Lung (tissue), 12 donors: ENCODE measurements around the gene OPALIN. TPM values are rescaled to one million over a fixed set of nuclear protein-coding genes. Genes with fewer than 3 reads are reported as not detected.

Experiments
- ATAC-seq: fragments of 200-7000 bp; cut with Tn5 transposase; one replicate; pipeline ENCODE4 v1.9.1; 2020; ENCODE audit warnings: moderate number of reproducible peaks; ENCODE audit not compliant: insufficient read depth, low FRiP score
- DNase-seq, 3 donors: peaks; one replicate each; pipeline ENCODE4 v3.0.0-alpha.2; 2013 to 2017
- H3K27ac ChIP-seq, 2 donors: one replicate each; pipeline ENCODE4 v1.5.1; 2013; ENCODE audit warnings: mild to moderate bottlenecking in 2 of 2, moderate library complexity in 2 of 2, control low read depth in 1 of 2, inconsistent platforms in 1 of 2, low read depth in 1 of 2, low read length in 1 of 2
- H3K27me3 ChIP-seq, 3 donors: one replicate each; pipeline ENCODE4 v1.5.1; 2013; ENCODE audit warnings: low read length in 2 of 3; ENCODE audit not compliant: control insufficient read depth in 3 of 3, insufficient read depth in 3 of 3
- H3K36me3 ChIP-seq, 4 donors: one replicate each; pipeline ENCODE4 v1.5.1; 2013; ENCODE audit warnings: low read length in 4 of 4, mild to moderate bottlenecking in 1 of 4, moderate library complexity in 1 of 4; ENCODE audit not compliant: control insufficient read depth in 4 of 4, insufficient read depth in 4 of 4
- H3K4me1 ChIP-seq, 5 donors: one replicate each; pipeline ENCODE4 v1.5.1; 2013; ENCODE audit warnings: low read length in 5 of 5, mild to moderate bottlenecking in 2 of 5, moderate library complexity in 1 of 5; ENCODE audit not compliant: control insufficient read depth in 5 of 5, insufficient read depth in 5 of 5
- H3K4me3 ChIP-seq: one replicate; pipeline ENCODE4 v1.5.1; 2013; ENCODE audit warnings: mild to moderate bottlenecking, control low read depth, moderate library complexity
- H3K9ac ChIP-seq, 2 donors: one replicate each; pipeline ENCODE4 v1.5.1; 2013; ENCODE audit warnings: low read length in 2 of 2, control low read depth in 1 of 2; ENCODE audit not compliant: insufficient read depth in 1 of 2
- H3K9me3 ChIP-seq, 4 donors: one replicate each; pipeline ENCODE4 v1.5.1; 2013; ENCODE audit warnings: low read length in 3 of 4, mild to moderate bottlenecking in 1 of 4, moderate library complexity in 1 of 4; ENCODE audit not compliant: control insufficient read depth in 4 of 4, insufficient read depth in 3 of 4
- CTCF ChIP-seq: IDR thresholded peaks from 2 replicates; pipeline ENCODE4 v1.5.1; 2012; ENCODE audit warnings: mild to moderate bottlenecking; ENCODE audit errors: control extremely low read depth, extremely low read depth
- WGBS, 2 donors: extraction: QIAGEN DNeasy Blood & Tissue Kit; methylation state at CpG; one replicate each; pipeline ENCODE4 v1.1.7; 2013; 5-methylcytosine and 5-hydroxymethylcytosine counted together
- polyA plus RNA-seq, 2 donors: library from polyadenylated mRNA; stranded (reverse); fragments of 200-250 nt; gene quantifications; one replicate each; pipeline ENCODE4 v1.2.1, GENCODE V29; 2013
- total RNA-seq, 2 donors: library from RNA; depleted of rRNA in 1 of 2; stranded (reverse); fragments of >200 nt in 1 of 2; gene quantifications; one replicate each; pipeline ENCODE4 v1.2.1, GENCODE V29; 2014 to 2021
- donor health status: control.
- donor health status: control.
- donor health status: Bipolar disorder and iron deficiency.
- donor health status: healthy.
- donor health status: DM: yes; HTN: yes; CAD: no.

The OPALIN gene
- total and polyA plus RNA-seq, 4 donors, result not detected

DNA sequence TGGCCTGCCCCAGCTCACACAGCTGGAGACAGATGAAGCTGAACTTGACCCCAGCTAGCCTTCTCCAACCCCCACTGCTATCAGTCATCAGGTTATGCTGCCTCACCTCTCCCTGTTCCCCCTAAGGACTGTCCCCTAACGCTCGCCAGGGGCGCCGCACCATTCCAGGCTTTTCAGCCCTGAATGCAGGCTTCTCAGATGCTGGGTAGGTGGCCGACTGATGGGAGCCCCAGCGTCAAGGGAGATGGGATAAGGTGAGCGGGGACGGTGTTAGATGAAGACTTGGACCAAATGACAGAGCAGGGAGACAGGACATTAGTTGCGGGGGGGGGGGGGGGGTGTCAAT, 15.8 kb upstream of the OPALIN start:
- Histone ChIP-seq H3K27ac (no peak overlapping the region), H3K4me1 (peaks cover 0 to 12% (median 0%) of the 10 kb centered on the region in 5 donors), H3K4me3 (no peak overlapping the region), H3K27me3 (peaks cover 0 to 7% (median 0%) of the 10 kb centered on the region in 3 donors), H3K9me3 (no peaks in the 10 kb centered on the region), H3K36me3 (no peaks in the 10 kb centered on the region), H3K9ac (no peak overlapping the region)
- no peak for DNase-seq
- no peak for ATAC-seq
- WGBS, 2 donors, result 24 to 25% methylated on average over 9 of the region's 9 CpGs
- no peak for TF ChIP-seq CTCF

GRCh38 chr10:96374004-96374403, 15.2 kb upstream of the OPALIN start:
- no peak for ATAC-seq
- Histone ChIP-seq H3K9ac (no peak overlapping the region), H3K27me3 (peaks cover 0 to 7% (median 0%) of the 10 kb centered on the region in 3 donors), H3K9me3 (no peaks in the 10 kb centered on the region), H3K4me3 (no peak overlapping the region), H3K27ac (no peak overlapping the region), H3K36me3 (no peaks in the 10 kb centered on the region), H3K4me1 (peaks cover 0 to 12% (median 0%) of the 10 kb centered on the region in 5 donors)
- WGBS, 2 donors, result 85 to 89% methylated on average over 5 of the region's 5 CpGs
- TF ChIP-seq CTCF, result no peak
- DNase-seq, result no peak

DNA sequence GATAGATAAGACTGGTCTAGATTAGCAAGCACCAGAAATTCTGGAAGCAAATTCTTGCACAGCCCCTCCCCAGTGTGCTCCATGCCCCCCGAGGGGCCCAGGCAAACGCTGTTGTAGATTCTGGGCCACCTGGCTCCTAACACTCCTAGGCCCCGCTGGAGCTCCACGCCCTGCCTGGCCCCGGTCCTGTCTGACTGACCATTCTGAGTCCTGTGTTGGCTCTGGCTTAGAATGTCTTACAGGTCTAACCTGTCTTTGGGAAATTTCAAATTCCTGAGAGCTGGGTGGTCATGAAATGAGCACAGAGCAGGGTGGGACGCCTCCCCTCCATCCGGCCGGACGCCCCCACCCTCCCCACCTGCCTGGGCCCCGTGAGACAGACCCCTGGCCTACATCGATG, 12.6 kb upstream of the OPALIN start:
- Histone ChIP-seq H3K9ac (no peak overlapping the region), H3K27ac (no peak overlapping the region), H3K36me3 (no peaks in the 10 kb centered on the region), H3K4me1 (peaks cover 0 to 9% (median 5%) of the 10 kb centered on the region in 5 donors), H3K9me3 (no peaks in the 10 kb centered on the region), H3K27me3 (peaks cover 0 to 7% (median 0%) of the 10 kb centered on the region in 3 donors), H3K4me3 (no peak overlapping the region)
- no peak for ATAC-seq
- no peak for TF ChIP-seq CTCF
- WGBS, 2 donors, result 86 to 91% methylated on average over 11 of the region's 11 CpGs
- no peak for DNase-seq

DNA sequence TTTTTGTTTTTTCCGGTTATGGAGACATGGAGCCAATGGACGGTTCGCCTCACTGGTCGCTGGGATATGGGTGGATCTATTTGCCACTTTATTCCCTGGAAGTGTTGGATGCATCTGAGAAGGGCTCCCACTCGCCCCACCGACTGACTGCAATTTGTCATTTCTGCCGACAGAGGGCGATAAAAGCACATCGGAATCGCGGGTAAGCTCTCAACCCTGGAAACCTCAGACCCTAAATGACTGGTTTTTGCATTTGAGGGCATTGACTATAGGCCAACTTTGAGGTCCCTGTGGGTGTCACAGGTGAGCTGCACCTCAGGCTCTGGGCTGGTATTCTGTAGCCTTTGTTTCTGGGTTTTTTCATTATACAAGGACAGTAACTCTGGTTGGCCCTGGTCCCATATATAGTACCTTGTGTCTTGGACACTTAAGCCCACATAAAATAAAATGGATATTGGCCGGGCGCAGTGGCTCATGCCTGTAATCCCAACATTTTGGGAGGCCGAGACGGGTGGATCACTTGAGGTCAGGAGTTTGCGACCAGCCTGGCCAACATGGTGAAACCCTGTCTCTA, 11.9 kb upstream of the OPALIN start:
- WGBS, 2 donors, result 37 to 38% methylated on average over 16 of the region's 16 CpGs
- H3K9me3 ChIP-seq, result no peaks in the 10 kb centered on the region
- H3K4me3 ChIP-seq, result no peak overlapping the region
- H3K27me3 ChIP-seq, result peaks cover 0 to 7% (median 0%) of the 10 kb centered on the region in 3 donors
- ATAC-seq (no peak), DNase-seq (peak; percentile 54 to 60 (median 59))
- H3K4me1 ChIP-seq, result peaks cover 0 to 9% (median 5%) of the 10 kb centered on the region in 5 donors
- peak; percentile 61 for TF ChIP-seq CTCF
- H3K9ac ChIP-seq, result no peak overlapping the region
- H3K36me3 ChIP-seq, result no peaks in the 10 kb centered on the region
- no peak overlapping the region for H3K27ac ChIP-seq
